NCI-H1436 (cell line): ENCODE results near the gene PRDM2.
"Not testable (repeated sequence)": the region's sequence is repeated elsewhere in the genome, so short reads cannot be mapped to it uniquely, and the experiment has no call there.

Source experiments
- DNase-seq: peaks from one replicate; lab custom pipeline; 2025; lab: John Stamatoyannopoulos, UW

The PRDM2 gene

GRCh38 chr1:13699936-13700520, at the start of gene PRDM2:
Gene PRDM2, plus strand, starts transcription at chr1:13700188. Its CDS starts 15,418 bp downstream, at chr1:13715606.
- DNase-seq: peak; percentile 23

- DNase-seq: no peak
Observed at GRCh38 chr1:13651279-13651678, 48.7 kb upstream of the PRDM2 start.

GRCh38 chr1:13652238-13652637, 47.8 kb upstream of the PRDM2 start:
- DNase-seq: no peak

GRCh38 chr1:13661539-13661938, 38.4 kb upstream of the PRDM2 start:
- no peak for DNase-seq

- DNase-seq: no peak
Observed at GRCh38 chr1:13662493-13662892, 37.5 kb upstream of the PRDM2 start.

GRCh38 chr1:13663969-13664368, 36.0 kb upstream of the PRDM2 start:
- no peak for DNase-seq

GRCh38 chr1:13664451-13664850, 35.5 kb upstream of the PRDM2 start:
- no peak for DNase-seq

GRCh38 chr1:13666317-13666716, 33.7 kb upstream of the PRDM2 start:
- DNase-seq: no peak

- no peak for DNase-seq
Observed at GRCh38 chr1:13667691-13668090, 32.3 kb upstream of the PRDM2 start.

GRCh38 chr1:13674377-13674776, 25.6 kb upstream of the PRDM2 start:
- no peak for DNase-seq

- DNase-seq: no peak
Observed at GRCh38 chr1:13675151-13675651, 24.8 kb upstream of the PRDM2 start.

- DNase-seq: no peak
Observed at GRCh38 chr1:13677896-13678295, 22.1 kb upstream of the PRDM2 start.

- no peak for DNase-seq
Observed at GRCh38 chr1:13679651-13680050, 20.3 kb upstream of the PRDM2 start.

- DNase-seq: not testable (repeated sequence)
Observed at GRCh38 chr1:13680609-13681008, 19.4 kb upstream of the PRDM2 start.

- no peak for DNase-seq
Observed at GRCh38 chr1:13681921-13682320, 18.1 kb upstream of the PRDM2 start.

- no peak for DNase-seq
Observed at GRCh38 chr1:13682444-13682843, 17.5 kb upstream of the PRDM2 start.

- no peak for DNase-seq
Observed at GRCh38 chr1:13683206-13683605, 16.8 kb upstream of the PRDM2 start.

GRCh38 chr1:13687151-13687715, 12.8 kb upstream of the PRDM2 start:
- DNase-seq: no peak

- not testable (repeated sequence) for DNase-seq
Observed at GRCh38 chr1:13693094-13693493, 6.9 kb upstream of the PRDM2 start.

- DNase-seq: no peak
Observed at GRCh38 chr1:13694886-13695684, 4.9 kb upstream of the PRDM2 start.

- DNase-seq: no peak
Observed at GRCh38 chr1:13697738-13698137, 2.2 kb upstream of the PRDM2 start.

GRCh38 chr1:13699510-13699909, 478 bp upstream of the PRDM2 start:
- DNase-seq: no peak
